ENCODE measurements around the gene KLHL26. TPM values are rescaled to one million over a fixed set of nuclear protein-coding genes. Genes with fewer than 3 reads are reported as not detected.

Gene KLHL26
- total RNA-seq, 1 experiment from 2014 or later = 17.1 TPM

GRCh38 chr19:18653853-18654252 lies 17.0 kb downstream of the KLHL26 start:
- Histone ChIP-seq H3K79me2 (ENCODE audit: insufficient read depth, low read length) (peaks cover 4% of the 10 kb centered on the region; the same call in 1 of the 2 replicates), H3K36me3 (ENCODE audit: control insufficient read depth in 1 of 2, insufficient read depth in 2 of 2, low read length in 2 of 2) (no peaks in the 10 kb centered on the region), H3K27me3 (ENCODE audit: insufficient read depth, low read length) (no peaks in the 10 kb centered on the region), H3K4me2 (ENCODE audit: low read length) (no peak overlapping the region), H3K4me1 (ENCODE audit: control insufficient read depth in 1 of 2, insufficient read depth in 2 of 2, low read length in 2 of 2) (peaks cover 0 to 4% of the 10 kb centered on the region in 2 experiments; a peak in 1 of 4 replicates), H3K4me3 (replicated peaks in 1 of 2; ENCODE audit: low read depth in 1 of 2, low read length in 2 of 2) (no peak overlapping the region), H2AFZ (ENCODE audit: low read depth, low read length, poor library complexity, severe bottlenecking) (no peak overlapping the region), H3K27ac (ENCODE audit: low read depth, low read length) (no peak overlapping the region), H3K9me3 (ENCODE audit: control insufficient read depth in 1 of 2, insufficient read depth in 1 of 2, low read depth in 1 of 2, low read length in 2 of 2) (no peaks in the 10 kb centered on the region), H3K9ac (ENCODE audit: low read length) (no peak overlapping the region), H3K9me2 (ENCODE audit: insufficient read depth) (no peaks in the 10 kb centered on the region), H4K20me1 (ENCODE audit: insufficient read depth) (no peaks in the 10 kb centered on the region)
- ATAC-seq (no peak), DNase-seq (ENCODE audit: low read depth, low spot score) (no peak)
- intact Hi-C loops (cut with micrococcal nuclease) = no loop called here
- ChIA-PET CTCF (no interaction called here), RAD21 (ENCODE audit: low non-redundant PET in 1 of 2, low total read pairs in 2 of 2, uncharacterized antibody in 2 of 2, unreplicated experiment in 2 of 2) (no interaction called here), POLR2A (no interaction called here)
- BruUV-seq (replicated peaks) = no TSS peak
- TF ChIP-seq EZH2phosphoT487 (IDR thresholded peaks at IDR 0.05; ENCODE audit: borderline replicate concordance) = no peak
- no peak for TF ChIP-seq SRF (IDR thresholded peaks at IDR 0.05; ENCODE audit: low read depth)
- TF ChIP-seq ZNF274 (IDR thresholded peaks at IDR 0.05; ENCODE audit: low read depth, low read length) = no peak
- no peak for TF ChIP-seq ZBTB33 (IDR thresholded peaks at IDR 0.05; ENCODE audit: extremely low read depth, insufficient replicate concordance, low read length)
- TF ChIP-seq CEBPB (IDR thresholded peaks at IDR 0.05; ENCODE audit: low read depth) = no peak
- no peak for TF ChIP-seq ELF1 (IDR thresholded peaks at IDR 0.05; ENCODE audit: borderline replicate concordance, low read depth)
- TF ChIP-seq POLR2AphosphoS5 (IDR thresholded peaks at IDR 0.05; ENCODE audit: low read depth, low read length) = no peak
- TF ChIP-seq EGR1 (IDR thresholded peaks at IDR 0.05; ENCODE audit: low read depth) = no peak
- no peak for TF ChIP-seq TCF7L2 (IDR thresholded peaks at IDR 0.05; ENCODE audit: borderline replicate concordance, extremely low read depth, insufficient read depth, insufficient read length)
- TF ChIP-seq FOSL1 (IDR thresholded peaks at IDR 0.05; ENCODE audit: low read depth) = no peak
- TF ChIP-seq ZFX (IDR thresholded peaks at IDR 0.05) = no peak
- TF ChIP-seq MAX (IDR thresholded peaks at IDR 0.05) = no peak

Measured in HCT116 (cell line).